Bronchial epithelial cell (primary cell): Measurements from ENCODE around the gene MAN1A2. TPM values are rescaled to one million over a fixed set of nuclear protein-coding genes. Genes with fewer than 3 reads are reported as not detected.

Experiments used
- DNase-seq: peaks from one replicate; pipeline ENCODE4 v3.0.0-alpha.2; 2010; ENCODE audit warnings: low read depth
- FAIRE-seq: peaks from 2 replicates; lab custom pipeline; 2011; peaks lifted over from hg19 to GRCh38; lab: Jason Lieb, UNC
- H3K27me3 ChIP-seq: 2 replicates; pipeline ENCODE4 v1.5.1; 2011; ENCODE audit warnings: low read length; ENCODE audit not compliant: control insufficient read depth, insufficient read depth
- H3K36me3 ChIP-seq: 2 replicates; pipeline ENCODE4 v1.5.1; 2011; ENCODE audit warnings: low read length; ENCODE audit not compliant: control insufficient read depth, insufficient read depth
- H3K4me3 ChIP-seq: 2 replicates; pipeline ENCODE4 v1.5.1; 2011; ENCODE audit warnings: mild to moderate bottlenecking, low read depth, low read length, control low read depth
- CTCF ChIP-seq: IDR thresholded peaks from 2 replicates; pipeline ENCODE4 v1.5.1; 2011; ENCODE audit warnings: mild to moderate bottlenecking, moderate library complexity, low read length, control low read depth, inconsistent platforms; ENCODE audit not compliant: insufficient read depth, severe bottlenecking
- total RNA-seq: library from RNA; depleted of rRNA; stranded (reverse); fragments of >200 nt; gene quantifications from 2 replicates; pipeline ENCODE4 v1.2.1, GENCODE V29; 2014

MAN1A2 gene
- total RNA-seq, 1 donor from 2014 or later, result 49.8 TPM

DNA sequence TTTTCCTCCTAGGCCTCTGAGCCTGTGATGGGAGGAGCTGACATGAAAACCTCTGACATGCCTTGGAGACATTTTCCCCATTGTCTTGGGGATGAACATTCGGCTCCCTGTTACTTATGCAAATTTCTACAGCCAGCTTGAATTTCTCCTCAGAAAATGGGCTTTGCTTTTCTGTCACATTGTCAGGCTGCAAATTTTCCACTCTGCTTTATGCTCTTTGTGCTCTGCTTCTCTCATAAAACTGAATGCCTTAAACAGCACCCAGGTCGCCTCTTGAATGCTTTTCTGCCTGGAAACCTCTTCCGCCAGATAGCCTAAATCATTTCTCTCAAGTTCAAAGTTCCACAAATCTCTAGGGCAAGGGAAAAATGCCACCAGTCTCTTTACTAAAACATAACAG, 191.9 kb downstream of the MAN1A2 start:
- Histone ChIP-seq H3K4me3 (no peak overlapping the region), H3K27me3 (no peaks in the 10 kb centered on the region), H3K36me3 (no peaks in the 10 kb centered on the region)
- no peak for DNase-seq
- no peak for TF ChIP-seq CTCF
- FAIRE-seq, result no peak

GRCh38 chr1:117559985-117560384, 192.7 kb downstream of the MAN1A2 start:
- Histone ChIP-seq H3K4me3 (no peak overlapping the region), H3K36me3 (no peaks in the 10 kb centered on the region), H3K27me3 (no peaks in the 10 kb centered on the region)
- TF ChIP-seq CTCF, result no peak
- DNase-seq (no peak), FAIRE-seq (no peak)

GRCh38 chr1:117561071-117561470, 193.8 kb downstream of the MAN1A2 start:
- TF ChIP-seq CTCF, result no peak
- FAIRE-seq, result no peak
- Histone ChIP-seq H3K4me3 (no peak overlapping the region), H3K36me3 (no peaks in the 10 kb centered on the region), H3K27me3 (peaks cover 2% of the 10 kb centered on the region)
- no peak for DNase-seq

DNA sequence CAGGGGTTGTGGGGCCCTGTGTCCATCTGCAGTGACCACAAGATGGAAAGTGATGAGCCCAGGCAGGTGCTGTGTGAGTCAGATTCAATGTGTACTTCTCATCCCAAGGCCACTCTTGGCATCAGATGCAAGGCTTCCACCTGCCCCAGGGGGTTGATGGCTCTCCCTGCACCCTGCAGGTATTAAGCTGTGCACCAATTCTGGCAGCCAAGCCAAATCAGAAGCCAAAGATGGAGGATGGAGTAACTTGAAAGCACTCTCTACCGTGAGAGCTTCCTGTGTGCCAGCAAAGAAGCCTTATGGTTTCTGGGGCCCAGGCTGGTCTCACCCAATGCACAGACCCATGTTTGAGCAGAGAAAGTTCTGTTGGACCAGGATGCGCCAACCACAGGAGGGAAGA, 194.3 kb downstream of the MAN1A2 start:
- no peak for DNase-seq
- no peaks in the 10 kb centered on the region for H3K36me3 ChIP-seq
- TF ChIP-seq CTCF, result no peak
- no peak overlapping the region for H3K4me3 ChIP-seq
- peaks cover 2% of the 10 kb centered on the region for H3K27me3 ChIP-seq
- no peak for FAIRE-seq

DNA sequence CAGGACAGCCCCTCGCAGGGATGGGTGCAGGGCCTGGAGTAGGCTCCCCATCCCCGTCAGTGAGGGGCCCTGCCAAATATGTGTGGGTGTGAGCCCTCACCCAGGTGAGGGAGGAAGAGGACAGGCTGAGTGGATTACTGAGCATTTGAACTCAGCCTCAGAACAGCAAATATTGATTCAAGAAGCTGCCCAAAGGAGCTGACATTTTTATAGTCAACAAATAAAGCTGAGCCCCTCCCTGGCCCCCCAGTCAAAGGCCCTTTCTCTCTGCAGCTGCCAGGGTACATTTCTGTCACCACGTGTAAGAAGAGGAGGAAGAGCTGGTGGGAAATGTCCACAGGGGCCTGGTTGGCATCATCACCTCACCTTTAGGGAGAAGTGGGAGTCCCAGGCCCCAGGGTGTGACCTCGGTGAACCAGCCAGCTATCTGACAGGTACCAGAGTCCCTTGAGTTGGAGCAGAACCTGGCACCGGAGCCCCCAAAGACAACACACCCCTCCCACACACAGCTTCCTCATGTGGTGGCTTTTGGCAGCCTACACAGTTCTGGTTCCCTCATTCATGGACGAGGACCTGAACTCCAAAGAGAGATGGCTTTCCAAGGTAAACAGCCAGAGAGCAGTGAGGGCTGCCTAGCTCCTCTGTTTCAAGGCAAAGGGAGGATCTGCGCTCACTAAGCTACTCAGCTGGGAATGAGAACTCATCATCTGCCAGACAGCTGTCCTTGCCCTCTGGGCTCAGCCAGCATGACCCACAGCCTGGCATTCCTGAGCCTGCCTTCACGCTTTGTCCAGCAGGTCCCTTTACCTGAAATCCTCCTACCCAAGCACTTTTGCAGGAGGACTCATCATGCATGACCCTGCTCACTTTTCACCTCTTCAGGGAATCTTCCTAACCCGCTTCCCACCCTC, 195.6 kb downstream of the MAN1A2 start:
- FAIRE-seq, result no peak
- DNase-seq, result no peak
- Histone ChIP-seq H3K4me3 (no peak overlapping the region), H3K27me3 (peaks cover 2% of the 10 kb centered on the region), H3K36me3 (no peaks in the 10 kb centered on the region)
- no peak for TF ChIP-seq CTCF
